ENCODE results near the gene PLAC8L1.

- no peak for TF ChIP-seq CTCF (IDR thresholded peaks at IDR 0.05)
- TF ChIP-seq POLR2A (IDR thresholded peaks at IDR 0.05), result no peak
These were observed 21.0 kb downstream of the PLAC8L1 start for GRCh38 chr5:146084376-146084775.
